NCI-H2081 (cell line): ENCODE measurements around the gene MRPL11.
"Not testable (repeated sequence)": the region's sequence is repeated elsewhere in the genome, so short reads cannot be mapped to it uniquely, and the experiment has no call there.

Experiments used
- DNase-seq, 2 experiments: peaks; one replicate each; lab custom pipeline; 2025; lab: John Stamatoyannopoulos, UW

MRPL11 gene

DNA sequence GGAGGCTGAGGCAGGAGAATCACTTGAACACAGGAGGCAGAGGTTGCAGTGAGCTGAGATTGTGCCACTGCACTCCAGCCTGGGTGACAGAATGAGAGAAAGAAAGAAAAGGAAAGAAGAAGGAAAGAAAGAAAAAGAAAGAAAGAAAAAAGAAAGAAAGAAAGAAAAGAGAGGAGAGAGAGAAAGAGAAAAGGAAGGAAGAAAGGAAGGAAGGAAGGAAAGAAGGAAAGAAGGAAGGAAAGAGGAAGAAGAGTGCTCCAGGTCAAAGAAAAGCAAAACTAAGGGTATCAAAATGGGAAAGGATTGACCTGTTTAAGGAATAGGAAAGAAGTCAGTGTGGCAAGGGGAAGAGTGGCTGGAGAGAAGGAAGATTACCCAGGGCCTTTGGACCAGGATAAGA is 7.4 kb downstream of the MRPL11 start:
- not testable (repeated sequence) for DNase-seq

DNA sequence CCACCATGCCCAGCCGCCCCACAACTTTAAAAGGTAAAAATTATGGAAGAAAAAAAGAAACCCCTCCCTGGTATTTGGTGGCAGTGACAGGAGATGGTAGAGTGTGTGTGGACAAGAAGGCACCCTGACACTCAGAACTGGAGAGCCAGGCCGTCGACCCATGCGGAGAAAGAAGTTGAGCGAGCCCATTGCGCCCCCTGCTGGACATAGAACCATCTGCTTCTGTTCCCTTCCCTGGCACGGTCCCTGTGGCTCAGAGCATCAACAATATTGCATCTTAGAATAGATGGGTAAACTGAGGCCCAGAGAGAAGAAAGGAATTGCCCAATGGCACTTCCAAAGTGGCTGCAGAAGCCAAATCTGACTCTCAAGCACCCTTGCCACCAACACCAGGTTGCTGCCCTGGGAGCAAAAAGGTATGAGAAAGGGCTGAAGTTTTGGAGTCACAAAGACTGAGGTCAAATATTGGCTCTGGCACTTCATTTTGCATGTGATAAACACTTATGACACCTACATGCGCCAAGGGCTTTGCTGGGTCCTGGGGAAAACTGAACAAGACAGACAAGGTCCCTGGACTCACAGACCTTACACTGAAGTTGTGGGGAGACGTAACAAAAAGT is 8.6 kb downstream of the MRPL11 start:
- peak; percentile 61 to 83 for DNase-seq

DNA sequence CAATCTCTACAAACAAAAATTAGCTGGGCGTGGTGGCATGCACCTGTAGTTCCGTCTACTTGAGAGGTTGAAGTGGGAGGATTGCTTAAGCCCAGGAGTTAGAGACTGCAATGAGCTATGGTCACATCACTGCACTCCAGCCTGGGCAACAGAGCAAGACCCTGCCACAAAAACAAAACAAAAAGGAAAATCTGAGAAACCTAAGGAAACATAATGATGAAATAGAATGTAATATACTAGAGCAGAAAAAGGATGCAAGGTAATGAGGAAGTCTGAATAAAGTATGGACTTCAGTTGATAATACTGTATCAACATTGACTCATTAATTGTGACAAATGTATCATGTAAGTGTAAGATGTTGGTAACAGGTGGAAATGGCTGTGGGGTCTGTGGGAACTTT is 9.7 kb downstream of the MRPL11 start:
- DNase-seq = no peak

DNA sequence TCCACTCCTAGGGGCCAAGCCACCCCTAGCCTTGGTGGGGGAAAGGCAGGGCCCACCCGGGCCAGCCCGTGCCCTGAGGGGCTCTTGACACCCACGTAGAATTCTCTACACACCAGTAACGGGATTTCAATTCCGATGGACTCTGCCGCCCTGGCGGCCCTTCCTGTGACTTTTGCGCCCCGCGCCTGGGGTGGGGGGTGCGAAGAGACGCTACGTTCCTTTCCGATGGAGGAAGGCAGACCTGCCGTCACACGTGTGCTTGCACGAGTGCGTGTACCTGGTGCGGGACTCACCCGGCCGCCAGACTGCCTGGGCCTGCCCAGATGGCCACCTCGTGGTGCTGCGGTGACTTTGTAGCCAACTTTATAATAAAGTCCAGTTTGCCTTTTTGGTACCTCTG is 12.3 kb downstream of the MRPL11 start:
- no peak for DNase-seq

DNA sequence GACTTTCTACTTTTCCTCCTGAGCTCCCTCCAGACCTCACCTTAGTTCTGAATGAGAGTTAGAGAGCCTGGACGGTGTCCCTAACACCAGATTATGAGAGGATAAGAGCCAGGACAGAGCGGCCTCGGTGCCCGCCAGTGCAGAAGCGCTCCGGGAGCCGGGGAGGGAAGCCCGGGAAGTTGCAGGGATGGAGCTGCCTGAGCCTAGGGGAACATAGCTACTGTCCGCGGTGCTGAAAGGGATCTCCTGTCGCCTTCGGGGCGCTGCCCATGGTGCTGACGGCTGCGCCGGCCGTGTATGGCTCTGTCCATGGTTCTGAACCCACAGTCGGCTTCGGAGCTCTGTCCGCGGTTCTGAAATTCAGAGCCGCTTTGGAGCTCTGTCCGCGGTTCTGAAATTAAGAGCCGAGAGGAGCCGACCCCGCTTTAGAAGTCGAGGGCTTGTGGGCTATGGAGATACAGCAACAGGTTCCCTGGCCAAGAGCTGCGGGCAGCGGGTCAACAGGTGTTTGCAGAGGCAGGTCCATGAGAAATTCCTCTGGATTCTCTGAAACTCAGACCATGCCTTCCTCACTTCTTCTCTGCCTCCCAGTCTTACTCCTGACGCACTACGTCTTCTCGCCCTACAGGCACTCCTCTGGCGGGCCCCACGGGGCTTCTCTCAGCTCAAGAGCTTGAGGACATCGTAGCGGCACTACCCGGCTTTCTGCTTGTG is 17.0 kb downstream of the MRPL11 start:
- DNase-seq = no peak

DNA sequence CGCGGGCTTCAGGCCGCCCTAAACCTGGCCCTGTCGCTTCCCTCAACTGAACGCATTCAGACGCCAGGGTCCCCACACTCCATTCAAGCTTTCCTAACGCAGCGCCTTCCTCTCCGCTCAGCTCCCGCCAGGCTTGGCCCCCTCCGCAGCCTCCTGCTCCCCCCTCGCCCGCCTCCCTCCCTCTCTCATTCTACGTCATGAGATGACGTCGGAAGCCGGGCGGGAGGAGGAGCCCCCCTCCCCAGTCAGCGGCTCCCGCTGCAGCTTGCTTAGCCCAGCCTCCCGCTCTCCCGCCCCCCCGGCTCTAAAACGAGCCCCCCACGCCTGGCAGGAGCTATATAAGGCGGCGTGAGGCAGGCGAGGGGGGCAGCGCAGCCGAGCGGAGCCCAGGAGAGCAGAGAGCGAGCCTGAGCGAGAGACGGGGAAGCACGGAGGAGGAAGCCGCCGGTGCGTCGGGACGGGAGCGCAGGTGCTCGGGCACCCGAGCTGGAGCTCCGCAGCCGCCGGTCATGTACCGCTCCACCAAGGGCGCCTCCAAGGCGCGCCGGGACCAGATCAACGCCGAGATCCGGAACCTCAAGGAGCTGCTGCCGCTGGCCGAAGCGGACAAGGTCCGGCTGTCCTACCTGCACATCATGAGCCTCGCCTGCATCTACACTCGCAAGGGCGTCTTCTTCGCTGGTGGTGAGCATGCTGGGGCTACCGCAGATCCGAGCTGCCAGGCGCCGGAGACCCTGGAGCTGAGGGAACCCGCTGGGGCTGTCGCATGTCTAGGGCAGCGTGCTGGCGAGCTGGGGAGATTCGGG is 17.8 kb downstream of the MRPL11 start, which contains the start of gene NPAS4:
Gene NPAS4 (plus strand): TSS at position 365 of the 806 bp plus-strand sequence. CDS start 145 bp downstream, at position 510.
- DNase-seq = peak; percentile 75 to 80

DNA sequence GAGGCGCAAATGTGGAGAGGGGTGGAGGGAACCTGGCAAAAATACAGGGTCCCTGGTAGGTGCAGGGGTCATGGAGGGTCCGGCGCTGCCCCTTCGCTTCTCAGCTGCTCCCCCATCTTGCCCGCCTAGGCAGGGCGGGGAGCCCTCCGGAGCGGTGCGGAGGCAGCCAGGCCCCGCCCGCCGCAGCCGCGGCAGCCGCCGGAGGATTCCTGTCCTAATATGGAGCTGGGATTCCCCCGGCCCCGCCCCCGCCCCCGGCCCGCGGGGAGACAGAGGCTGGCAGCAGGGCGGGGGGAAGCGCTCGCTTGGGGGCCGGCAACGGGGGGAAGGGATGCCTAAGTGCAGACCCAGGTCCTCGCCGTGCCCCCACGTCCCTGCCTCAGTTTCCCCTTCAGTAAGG is 18.8 kb downstream of the MRPL11 start:
- DNase-seq = peak; percentile 28 to 51

DNA sequence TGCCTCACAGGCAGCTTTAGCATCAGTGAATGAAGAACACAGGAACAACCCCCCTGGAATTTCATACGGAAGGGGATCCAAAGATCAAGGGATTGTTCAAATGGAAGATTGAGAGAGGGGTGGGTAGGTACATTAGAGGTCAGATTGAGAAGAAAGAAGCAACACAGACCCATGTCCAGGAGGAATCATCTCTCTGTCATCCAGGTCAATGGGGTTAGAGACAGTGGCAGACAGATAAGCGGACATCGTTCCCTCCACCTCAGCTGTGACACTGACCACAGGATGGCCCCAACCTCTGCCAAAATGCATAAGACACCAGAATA is 19.7 kb downstream of the MRPL11 start:
- DNase-seq = no peak

DNA sequence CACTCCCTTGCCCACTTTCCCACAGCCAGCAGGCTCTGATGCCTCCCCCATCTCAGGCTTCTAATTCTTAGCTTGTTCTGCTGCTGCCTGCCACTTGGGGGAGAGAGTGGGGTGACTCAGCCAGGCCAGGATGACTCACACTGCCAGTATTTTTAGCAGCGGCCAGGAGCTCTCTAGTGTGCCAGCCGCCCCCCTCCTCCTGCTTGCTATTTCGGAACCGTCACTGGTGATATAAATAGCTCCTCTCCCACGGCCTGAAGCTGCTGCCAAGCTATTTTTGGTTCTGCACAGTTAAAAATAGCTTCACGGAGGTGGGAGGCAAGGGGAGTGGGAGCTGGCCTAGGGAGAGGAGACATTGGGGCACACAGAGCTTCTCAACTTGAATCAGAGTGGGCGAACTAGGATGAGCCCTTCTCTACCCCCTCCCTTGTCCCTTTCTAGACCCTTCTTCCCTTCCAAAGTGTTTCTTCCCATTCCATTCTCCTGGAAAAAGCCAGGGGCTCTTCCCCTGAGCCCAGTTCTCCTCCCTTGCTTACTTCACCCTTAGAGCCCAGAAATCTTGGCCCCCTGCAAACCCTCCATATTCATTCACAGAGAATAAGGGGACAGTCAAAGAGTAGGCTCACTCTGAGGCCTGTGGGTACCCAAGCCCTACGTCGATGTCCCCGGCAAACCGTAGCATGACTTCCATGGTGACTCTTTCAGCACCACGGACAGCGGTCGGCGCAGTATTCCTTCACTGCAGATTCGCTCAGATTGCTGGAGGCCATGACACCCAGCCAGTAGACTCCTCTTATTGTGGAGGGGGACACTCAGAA is 20.3 kb downstream of the MRPL11 start:
- peak; percentile 45 to 71 for DNase-seq

DNA sequence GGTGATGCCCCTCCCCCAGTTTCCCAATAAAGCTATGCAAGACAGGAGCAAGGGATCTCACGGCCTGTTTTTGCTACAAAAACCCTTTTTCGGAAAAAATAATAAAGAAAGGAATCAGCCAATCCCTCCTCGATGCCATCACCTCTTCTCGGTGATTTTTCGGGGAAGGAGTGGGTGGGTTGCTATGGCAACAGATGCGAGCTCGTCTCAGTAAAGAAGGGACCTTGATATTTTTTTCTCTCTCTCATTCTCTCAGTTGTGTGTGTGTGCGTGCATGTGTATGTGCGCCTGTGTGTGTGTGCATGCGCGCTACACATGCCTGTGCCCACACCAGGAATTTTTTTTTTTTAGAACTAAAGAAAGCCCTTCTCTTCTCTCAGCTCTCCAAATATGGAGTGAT is 21.6 kb downstream of the MRPL11 start:
- DNase-seq = no peak

DNA sequence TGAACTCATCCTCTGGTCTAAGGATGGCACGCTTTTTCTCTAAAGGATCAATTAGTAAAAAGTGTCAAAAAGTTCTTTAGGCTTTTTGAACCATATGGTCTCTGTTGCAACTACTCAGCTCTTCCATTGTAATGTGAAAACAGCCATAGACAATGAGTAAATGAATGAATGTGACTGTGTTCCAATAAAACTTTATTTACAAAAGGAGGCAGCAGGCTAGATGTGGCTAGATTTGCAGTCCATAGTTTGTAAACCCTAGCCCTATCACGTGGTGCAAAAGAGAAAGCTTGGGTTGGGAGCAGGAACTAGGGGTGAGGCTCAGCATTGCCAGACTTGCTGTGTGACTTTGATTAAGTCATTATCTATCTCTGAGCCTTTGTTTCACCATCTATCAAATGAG is 23.2 kb downstream of the MRPL11 start:
- DNase-seq = no peak

DNA sequence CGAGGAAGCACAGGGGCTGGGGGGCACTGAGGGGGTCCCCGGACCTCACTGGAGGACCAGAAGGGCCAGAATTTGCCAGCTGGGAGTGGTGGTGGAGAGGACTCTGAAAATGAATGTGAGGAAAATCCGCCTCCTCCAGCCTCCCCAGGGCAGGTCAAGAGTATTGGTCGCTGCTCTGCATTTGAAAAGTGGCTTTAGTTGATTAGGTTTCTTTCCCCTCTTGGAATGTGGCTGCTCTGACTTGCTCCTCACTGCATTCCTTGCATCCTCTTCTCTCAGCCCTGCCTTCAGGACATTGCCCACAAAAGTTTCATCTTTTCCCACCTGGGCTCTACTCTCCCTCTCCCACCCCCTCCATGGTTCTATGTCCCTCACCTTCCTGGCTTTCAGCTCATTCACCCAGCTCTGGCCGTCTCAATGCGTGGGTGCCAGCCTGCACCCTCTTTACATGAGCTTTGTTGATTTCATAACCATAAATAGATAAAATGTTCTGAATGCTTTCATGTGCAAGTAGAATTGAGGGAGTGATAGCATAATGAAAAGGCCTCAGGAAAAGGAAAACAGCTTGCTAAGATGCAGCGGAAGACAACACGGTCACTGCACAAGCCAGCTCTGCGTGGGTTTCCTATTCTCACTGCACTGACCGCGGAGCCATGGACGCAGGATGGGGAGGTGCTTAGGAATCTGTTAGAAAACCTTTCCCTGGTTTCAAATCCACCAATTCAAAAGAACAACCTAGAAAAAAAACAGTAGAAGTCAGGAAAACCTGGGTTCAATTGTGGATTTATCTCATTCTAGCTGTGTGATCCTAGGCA is 24.3 kb downstream of the MRPL11 start:
- DNase-seq = no peak

DNA sequence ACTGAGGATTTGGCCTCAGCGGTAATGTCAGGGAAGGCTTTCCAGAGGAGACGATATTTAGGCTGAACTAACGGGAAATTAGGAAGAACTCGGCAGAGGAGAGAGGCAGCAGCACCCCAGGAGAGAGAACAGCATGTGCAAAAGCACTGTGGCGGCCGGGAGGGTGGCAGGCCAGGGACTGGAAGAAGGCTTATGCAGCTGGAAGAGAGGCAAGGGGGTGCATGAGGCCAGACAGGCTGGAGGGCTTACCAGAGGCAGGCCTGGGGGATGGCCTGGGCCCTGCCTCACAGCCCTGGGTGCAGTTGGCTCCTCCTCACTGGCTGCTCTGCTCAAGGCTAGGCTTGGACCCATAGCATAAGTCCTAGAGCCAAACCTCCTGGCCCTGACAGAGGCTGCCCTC is 25.5 kb downstream of the MRPL11 start:
- DNase-seq = no peak

DNA sequence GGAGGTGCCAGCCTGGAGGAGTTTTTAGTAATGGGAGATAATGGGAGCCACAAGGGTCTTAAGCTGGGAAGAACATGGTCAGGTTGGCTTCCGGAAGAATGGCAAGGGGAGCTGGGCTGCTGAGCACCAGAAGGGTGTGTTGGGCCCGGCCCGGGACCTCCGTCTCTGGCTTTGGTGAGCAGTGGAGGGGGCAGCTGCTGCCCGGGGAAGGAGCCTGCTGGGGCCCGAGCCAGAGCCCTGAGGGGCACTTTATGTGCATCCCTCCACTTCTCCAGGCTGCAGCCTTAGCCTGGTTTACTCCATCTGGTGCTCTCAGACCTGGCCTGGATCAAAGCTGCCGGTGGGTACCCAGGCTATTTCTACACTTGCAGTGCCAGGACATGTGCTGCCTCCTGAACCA is 26.5 kb downstream of the MRPL11 start:
- no peak for DNase-seq

DNA sequence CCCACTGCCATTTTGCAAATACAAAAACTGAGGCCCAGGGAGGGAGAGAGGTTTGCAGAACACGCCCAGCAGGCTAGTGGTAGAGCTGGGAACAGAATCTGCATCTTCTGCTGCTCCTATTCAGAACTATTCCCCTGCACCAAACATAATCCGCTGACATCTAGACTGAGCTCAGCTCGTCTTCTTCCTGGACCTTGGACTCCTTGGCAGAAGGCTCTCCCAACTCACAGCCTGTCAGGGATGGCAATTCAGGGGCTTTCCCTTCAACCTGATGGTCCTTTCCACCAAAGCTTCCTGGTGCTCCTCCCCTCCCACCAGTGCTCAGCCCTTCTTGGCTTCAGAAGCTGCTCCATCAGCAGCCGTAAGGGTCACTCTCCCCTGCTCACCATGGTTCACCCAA is 27.3 kb downstream of the MRPL11 start:
- no peak for DNase-seq

DNA sequence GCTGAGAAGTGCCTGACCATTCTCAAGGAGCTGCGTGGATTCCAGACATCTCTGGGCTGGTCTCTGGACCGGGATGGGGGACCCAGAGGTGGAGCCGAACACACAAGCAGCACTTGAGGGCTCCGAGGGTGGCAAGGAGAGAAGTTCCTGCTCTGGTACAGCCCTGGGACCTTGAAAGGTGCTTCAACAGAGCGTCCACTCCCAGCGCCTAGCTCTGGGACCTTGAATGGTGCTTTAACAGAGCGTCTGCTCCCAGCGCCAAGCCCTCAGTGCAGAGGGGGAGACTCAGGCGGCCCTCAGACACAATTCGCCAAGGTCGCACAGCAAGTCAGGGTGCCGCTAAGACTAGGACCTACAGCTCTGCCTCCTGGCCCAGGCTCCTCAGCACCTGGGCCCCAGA is 28.5 kb downstream of the MRPL11 start:
- no peak for DNase-seq

DNA sequence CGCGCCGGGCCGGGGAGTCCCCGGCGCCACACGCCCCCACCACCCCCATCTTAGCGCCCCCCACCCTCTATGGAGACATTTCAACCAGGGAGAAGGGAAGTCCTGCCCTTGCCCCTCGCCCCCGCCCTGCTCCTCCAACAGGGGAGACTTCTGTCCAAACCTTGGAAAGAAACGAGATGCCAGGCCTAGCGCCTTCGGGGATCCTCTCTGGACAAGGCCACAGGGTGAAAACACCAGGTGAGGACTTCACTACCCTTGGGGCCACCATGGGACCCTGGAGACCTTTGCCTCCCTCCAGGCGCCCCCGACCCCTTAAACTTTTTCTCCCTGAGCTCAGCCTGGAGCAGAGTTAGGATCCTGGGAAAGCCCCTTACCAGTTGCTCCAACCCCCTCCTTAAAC is 29.4 kb downstream of the MRPL11 start:
- DNase-seq = no peak

DNA sequence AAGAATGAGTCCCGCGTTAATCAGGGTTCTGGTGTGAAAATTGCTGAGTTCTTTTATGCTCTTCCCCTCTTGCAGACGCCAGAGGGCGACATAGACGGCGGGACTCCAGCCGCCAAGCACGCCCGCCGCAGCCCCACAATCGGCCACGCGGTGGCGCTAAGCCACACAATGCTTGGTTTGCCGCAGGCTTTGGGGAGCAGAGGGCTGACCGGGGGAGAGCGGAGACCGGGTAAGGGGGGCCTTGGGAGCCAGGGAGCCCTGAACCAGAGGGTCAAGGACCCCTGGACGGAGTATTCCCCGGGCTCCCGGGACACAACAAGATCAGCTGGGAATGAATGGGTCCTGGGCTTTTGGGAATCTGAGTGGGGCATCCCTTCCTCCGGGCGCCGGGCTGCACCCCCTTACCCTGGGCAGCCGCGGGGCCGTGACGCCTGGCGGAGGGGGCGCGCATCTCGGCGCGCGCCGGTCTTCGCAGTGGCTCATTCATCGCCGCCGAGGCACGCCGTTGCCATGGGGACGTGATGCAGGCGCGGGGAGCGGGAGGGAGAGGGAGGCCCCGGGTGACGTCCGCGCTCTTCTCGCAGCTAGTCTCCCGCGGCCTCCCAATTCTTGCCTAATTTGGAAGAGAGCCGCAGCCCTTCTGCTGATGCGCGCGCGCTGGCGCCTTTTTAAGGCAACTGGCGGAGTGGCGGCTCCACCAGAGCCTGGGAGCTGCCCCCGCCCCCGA is 30.0 kb downstream of the MRPL11 start:
- DNase-seq = peak; percentile 89 to 90

DNA sequence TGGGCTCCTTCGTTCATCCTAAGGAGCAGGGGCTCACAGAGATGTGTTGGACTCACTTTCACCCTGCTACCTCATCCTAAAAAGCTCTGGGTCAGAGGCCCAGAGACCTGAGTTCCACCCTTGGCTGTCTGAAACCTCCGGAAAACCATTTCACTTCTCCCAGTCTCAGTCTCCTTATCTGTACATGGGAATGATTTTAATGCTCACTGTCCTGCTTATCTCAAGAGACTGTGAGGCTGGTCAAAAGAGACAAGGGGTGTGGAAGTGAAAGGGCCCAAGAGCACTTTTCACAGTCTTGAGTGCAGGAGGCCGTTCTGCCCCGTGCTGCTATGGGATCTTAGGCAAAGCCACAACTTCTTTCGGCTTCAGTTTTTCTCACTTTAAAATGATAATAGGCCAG is 31.0 kb downstream of the MRPL11 start:
- DNase-seq = no peak

DNA sequence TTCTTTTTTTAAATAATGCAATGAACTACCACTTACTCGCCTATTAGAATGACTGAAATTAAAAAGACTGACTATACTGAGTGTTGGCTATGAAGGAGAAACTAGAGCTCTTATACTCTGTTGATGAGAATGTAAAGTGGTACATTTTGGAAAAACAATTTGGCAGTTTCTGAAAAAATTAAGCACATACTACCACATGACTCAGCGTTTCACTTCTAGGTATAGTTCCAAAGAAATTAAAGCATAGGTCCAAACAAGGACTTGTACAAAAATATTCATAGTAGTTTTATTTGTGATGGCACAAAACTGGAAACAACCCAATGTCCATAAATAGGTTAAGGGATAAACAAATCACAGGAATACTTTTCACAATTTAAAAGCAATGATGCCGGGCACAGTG is 44.7 kb downstream of the MRPL11 start:
- no peak for DNase-seq

DNA sequence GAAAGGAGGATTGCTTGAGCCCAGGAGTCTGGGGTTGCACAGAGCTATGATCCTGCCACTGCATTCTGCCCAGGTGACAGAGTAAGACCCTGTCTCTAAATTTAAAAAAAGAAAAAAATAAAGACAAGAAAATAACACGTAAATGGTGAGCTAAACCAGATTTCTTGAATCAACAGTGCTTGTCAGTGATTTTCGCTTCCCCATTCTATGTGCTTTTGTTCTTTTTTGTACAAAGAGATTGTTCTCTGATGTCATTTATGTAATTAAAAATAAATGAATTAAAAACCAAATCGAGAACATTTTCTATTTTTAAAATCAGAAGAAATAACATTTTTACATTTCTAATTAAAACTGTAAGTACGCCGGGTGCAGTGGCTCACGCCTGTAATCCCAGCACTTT is 47.3 kb downstream of the MRPL11 start:
- DNase-seq = no peak
